ENCODE measurements around the gene SLC45A3.

The SLC45A3 gene

GRCh38 chr1:205672395-205672889, 7.9 kb downstream of the SLC45A3 start:
- Histone ChIP-seq H3K4me1 (ENCODE audit: control insufficient read depth, insufficient read depth, low read length) (no peaks in the 10 kb centered on the region), H3K4me3 (ENCODE audit: low read length) (no peak overlapping the region), H3K9ac (ENCODE audit: low read length) (no peak overlapping the region), H3K27me3 (ENCODE audit: control insufficient read depth, insufficient read depth, low read length) (no peaks in the 10 kb centered on the region), H3K27ac (ENCODE audit: low read depth, low read length) (no peak overlapping the region), H3K36me3 (ENCODE audit: control insufficient read depth, insufficient read depth, low read length) (no peaks in the 10 kb centered on the region)

- Histone ChIP-seq H3K36me3 (ENCODE audit: control insufficient read depth, insufficient read depth, low read length) (no peaks in the 10 kb centered on the region), H3K4me1 (ENCODE audit: control insufficient read depth, insufficient read depth, low read length) (no peaks in the 10 kb centered on the region), H3K27me3 (ENCODE audit: control insufficient read depth, insufficient read depth, low read length) (no peaks in the 10 kb centered on the region), H3K27ac (ENCODE audit: low read depth, low read length) (no peak overlapping the region), H3K4me3 (ENCODE audit: low read length) (no peak overlapping the region), H3K9ac (ENCODE audit: low read length) (no peak overlapping the region)
Measured at GRCh38 chr1:205670611-205671430, 9.5 kb downstream of the SLC45A3 start.

GRCh38 chr1:205670150-205670446, 10.2 kb downstream of the SLC45A3 start:
- Histone ChIP-seq H3K4me3 (ENCODE audit: low read length) (no peak overlapping the region), H3K9ac (ENCODE audit: low read length) (no peak overlapping the region), H3K36me3 (ENCODE audit: control insufficient read depth, insufficient read depth, low read length) (no peaks in the 10 kb centered on the region), H3K27me3 (ENCODE audit: control insufficient read depth, insufficient read depth, low read length) (no peaks in the 10 kb centered on the region), H3K27ac (ENCODE audit: low read depth, low read length) (no peak overlapping the region), H3K4me1 (ENCODE audit: control insufficient read depth, insufficient read depth, low read length) (no peaks in the 10 kb centered on the region)

GRCh38 chr1:205669341-205670149, 10.8 kb downstream of the SLC45A3 start:
- H3K27ac ChIP-seq (ENCODE audit: low read depth, low read length) = no peak overlapping the region
- H3K36me3 ChIP-seq (ENCODE audit: control insufficient read depth, insufficient read depth, low read length) = no peaks in the 10 kb centered on the region
- no peaks in the 10 kb centered on the region for H3K27me3 ChIP-seq (ENCODE audit: control insufficient read depth, insufficient read depth, low read length)
- no peak overlapping the region for H3K9ac ChIP-seq (ENCODE audit: low read length)
- no peaks in the 10 kb centered on the region for H3K4me1 ChIP-seq (ENCODE audit: control insufficient read depth, insufficient read depth, low read length)
- no peak overlapping the region for H3K4me3 ChIP-seq (ENCODE audit: low read length)

- Histone ChIP-seq H3K27me3 (ENCODE audit: control insufficient read depth, insufficient read depth, low read length) (no peaks in the 10 kb centered on the region), H3K4me3 (ENCODE audit: low read length) (no peak overlapping the region), H3K36me3 (ENCODE audit: control insufficient read depth, insufficient read depth, low read length) (no peaks in the 10 kb centered on the region), H3K9ac (ENCODE audit: low read length) (no peak overlapping the region), H3K4me1 (ENCODE audit: control insufficient read depth, insufficient read depth, low read length) (no peaks in the 10 kb centered on the region), H3K27ac (ENCODE audit: low read depth, low read length) (no peak overlapping the region)
Measured at GRCh38 chr1:205668951-205669340, 11.4 kb downstream of the SLC45A3 start.

- Histone ChIP-seq H3K27ac (ENCODE audit: low read depth, low read length) (no peak overlapping the region), H3K27me3 (ENCODE audit: control insufficient read depth, insufficient read depth, low read length) (no peaks in the 10 kb centered on the region), H3K9ac (ENCODE audit: low read length) (no peak overlapping the region), H3K4me1 (ENCODE audit: control insufficient read depth, insufficient read depth, low read length) (no peaks in the 10 kb centered on the region), H3K36me3 (ENCODE audit: control insufficient read depth, insufficient read depth, low read length) (no peaks in the 10 kb centered on the region), H3K4me3 (ENCODE audit: low read length) (no peak overlapping the region)
Measured at GRCh38 chr1:205667909-205668643, 12.2 kb downstream of the SLC45A3 start.

GRCh38 chr1:205666372-205667166, 13.7 kb downstream of the SLC45A3 start:
- Histone ChIP-seq H3K27ac (ENCODE audit: low read depth, low read length) (no peak overlapping the region), H3K9ac (ENCODE audit: low read length) (no peak overlapping the region)

GRCh38 chr1:205665201-205666045, 14.9 kb downstream of the SLC45A3 start:
- no peak overlapping the region for H3K4me3 ChIP-seq (ENCODE audit: low read length)
- H3K27me3 ChIP-seq (ENCODE audit: control insufficient read depth, insufficient read depth, low read length) = no peaks in the 10 kb centered on the region
- H3K27ac ChIP-seq (ENCODE audit: low read depth, low read length) = no peak overlapping the region
- no peak overlapping the region for H3K9ac ChIP-seq (ENCODE audit: low read length)
- H3K36me3 ChIP-seq (ENCODE audit: control insufficient read depth, insufficient read depth, low read length) = no peaks in the 10 kb centered on the region
- H3K4me1 ChIP-seq (ENCODE audit: control insufficient read depth, insufficient read depth, low read length) = no peaks in the 10 kb centered on the region

More at GRCh38 chr1:205666372-205667166, 13.7 kb downstream of the SLC45A3 start:
- H3K27me3 ChIP-seq (ENCODE audit: control insufficient read depth, insufficient read depth, low read length) = no peaks in the 10 kb centered on the region
- H3K36me3 ChIP-seq (ENCODE audit: control insufficient read depth, insufficient read depth, low read length) = no peaks in the 10 kb centered on the region
- H3K4me3 ChIP-seq (ENCODE audit: low read length) = no peak overlapping the region
- no peaks in the 10 kb centered on the region for H3K4me1 ChIP-seq (ENCODE audit: control insufficient read depth, insufficient read depth, low read length)

- no peaks in the 10 kb centered on the region for H3K4me1 ChIP-seq (ENCODE audit: control insufficient read depth, insufficient read depth, low read length)
Measured at GRCh38 chr1:205664399-205665017, 15.8 kb downstream of the SLC45A3 start.

GRCh38 chr1:205663286-205663936, 16.9 kb downstream of the SLC45A3 start:
- Histone ChIP-seq H3K36me3 (ENCODE audit: control insufficient read depth, insufficient read depth, low read length) (no peaks in the 10 kb centered on the region), H3K9ac (ENCODE audit: low read length) (no peak overlapping the region), H3K27ac (ENCODE audit: low read depth, low read length) (no peak overlapping the region), H3K4me1 (ENCODE audit: control insufficient read depth, insufficient read depth, low read length) (no peaks in the 10 kb centered on the region), H3K4me3 (ENCODE audit: low read length) (no peak overlapping the region), H3K27me3 (ENCODE audit: control insufficient read depth, insufficient read depth, low read length) (peaks cover 2% of the 10 kb centered on the region)

More at GRCh38 chr1:205664399-205665017, 15.8 kb downstream of the SLC45A3 start:
- Histone ChIP-seq H3K36me3 (ENCODE audit: control insufficient read depth, insufficient read depth, low read length) (no peaks in the 10 kb centered on the region), H3K4me3 (ENCODE audit: low read length) (no peak overlapping the region), H3K27ac (ENCODE audit: low read depth, low read length) (no peak overlapping the region), H3K27me3 (ENCODE audit: control insufficient read depth, insufficient read depth, low read length) (peaks cover 2% of the 10 kb centered on the region), H3K9ac (ENCODE audit: low read length) (no peak overlapping the region)
